Aorta (tissue), 5 donors: ENCODE results near the gene ZNF467. TPM values are rescaled to one million over a fixed set of nuclear protein-coding genes. Genes with fewer than 3 reads are reported as not detected.

Source experiments
- ATAC-seq: fragments of 200-7000 bp; cut with Tn5 transposase; one replicate; pipeline ENCODE4 v1.9.1; 2022; ENCODE audit warnings: moderate library complexity; ENCODE audit not compliant: low FRiP score
- DNase-seq, 2 donors: peaks; one replicate each; pipeline ENCODE4 v3.0.0-alpha.2; 2020
- H3K27ac ChIP-seq, 2 donors: one replicate each; pipeline ENCODE4 v1.5.1; 2013; ENCODE audit warnings: low read length in 2 of 2, mild to moderate bottlenecking in 2 of 2, moderate library complexity in 2 of 2, control low read depth in 1 of 2, inconsistent platforms in 1 of 2, low read depth in 1 of 2
- H3K27me3 ChIP-seq, 2 donors: one replicate each; pipeline ENCODE4 v1.6.1; 2013; ENCODE audit warnings: control low read depth in 1 of 2, low read length in 1 of 2, mild to moderate bottlenecking in 1 of 2, moderate library complexity in 1 of 2; ENCODE audit not compliant: insufficient read depth in 2 of 2, control insufficient read depth in 1 of 2
- H3K36me3 ChIP-seq, 2 donors: one replicate each; pipeline ENCODE4 v1.6.1; 2013; ENCODE audit warnings: control low read depth in 1 of 2, low read length in 1 of 2, mild to moderate bottlenecking in 1 of 2; ENCODE audit not compliant: insufficient read depth in 2 of 2, control insufficient read depth in 1 of 2
- H3K4me1 ChIP-seq, 2 donors: one replicate each; pipeline ENCODE4 v1.6.1; 2013; ENCODE audit warnings: low read length in 2 of 2, control low read depth in 1 of 2, mild to moderate bottlenecking in 1 of 2, moderate library complexity in 1 of 2; ENCODE audit not compliant: insufficient read depth in 2 of 2, control insufficient read depth in 1 of 2
- H3K4me3 ChIP-seq, 2 donors: one replicate each; pipeline ENCODE4 v1.5.1; 2013; ENCODE audit warnings: low read length in 2 of 2, control low read depth in 1 of 2, mild to moderate bottlenecking in 1 of 2
- H3K9me3 ChIP-seq: one replicate; pipeline ENCODE4 v1.6.1; 2013; ENCODE audit warnings: mild to moderate bottlenecking, low read length; ENCODE audit not compliant: control insufficient read depth
- WGBS, 2 donors: extraction: QIAGEN DNeasy Blood & Tissue Kit; methylation state at CpG; one replicate each; pipeline ENCODE4 v1.1.7; 2013; 5-methylcytosine and 5-hydroxymethylcytosine counted together
- intact Hi-C, 2 donors: fragments of 100-400 bp; cut with DNase I; formaldehyde crosslinking; loops; one replicate each; pipeline versions ENCODE4 v1.14.2 to v1.15.0; 2022
- polyA plus RNA-seq, 2 donors: library from polyadenylated mRNA; stranded (reverse); fragments of 200-250 nt; gene quantifications; one replicate each; pipeline ENCODE4 v1.2.3, GENCODE V29; 2013
- total RNA-seq, 2 donors: library from RNA; stranded (reverse); fragmentation: NEBNext Ultra II Directional; extraction: Animal tissue kit (Norgen Biotek cat#: 25700); gene quantifications; one replicate each; pipeline ENCODE4 v1.2.1, GENCODE V29; 2021
- donor health status: healthy with polysubstance abuse.
- donor health status: Bipolar disorder and iron deficiency.
- donor health status: DM: no; HTN: no; CAD: no.
- donor health status: DM: no; HTN: no; CAD: no.
- donor health status: DM: yes; HTN: yes; CAD: no.

ZNF467 gene
- total and polyA plus RNA-seq, 4 donors, result 2.1 to 18.5 (median 9.5) TPM

DNA sequence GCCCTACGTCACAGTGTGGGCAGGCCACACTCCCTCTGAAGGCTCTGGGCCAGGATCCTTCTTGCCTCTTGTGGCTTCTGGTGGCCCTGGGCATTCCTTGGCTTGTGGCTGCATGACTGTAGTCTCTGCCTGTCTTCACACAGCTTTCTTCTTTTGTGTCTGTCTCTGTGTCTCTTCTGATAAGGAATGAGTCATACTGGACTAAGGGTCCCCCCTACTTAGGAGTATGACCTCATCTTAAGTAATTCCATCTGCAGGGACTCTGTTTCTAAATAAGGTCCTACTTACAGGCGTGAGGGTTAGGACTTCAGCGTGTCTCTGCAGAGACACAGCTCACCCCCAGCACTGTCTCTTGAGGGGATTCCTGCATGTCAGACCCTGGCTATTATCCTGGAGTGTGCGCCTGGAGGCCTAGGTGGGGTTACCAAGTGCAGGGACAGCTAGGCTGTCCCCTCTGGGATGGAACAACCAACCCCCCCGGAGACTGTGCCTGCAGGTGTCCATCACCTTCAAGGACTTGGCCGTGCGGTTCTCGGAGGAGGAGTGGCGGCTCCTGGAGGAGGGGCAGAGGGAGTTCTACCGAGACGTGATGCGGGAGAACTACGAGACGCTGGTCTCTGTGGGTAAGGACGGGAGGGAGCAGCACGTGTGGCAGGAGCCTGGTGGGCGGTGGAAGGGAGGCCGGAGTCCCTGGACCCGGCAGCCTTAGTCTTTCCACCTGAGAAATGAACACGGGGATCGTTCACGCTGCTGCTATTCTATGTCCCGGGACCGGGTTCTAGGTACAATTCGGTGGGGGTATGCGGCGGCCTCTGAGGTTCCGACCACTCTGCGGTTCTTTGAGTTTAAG is 54.1 kb downstream of the ZNF467 start:
- peaks cover 0 to 8% of the 10 kb centered on the region in 2 donors for H3K36me3 ChIP-seq
- no peak overlapping the region for H3K4me3 ChIP-seq
- no peaks in the 10 kb centered on the region for H3K9me3 ChIP-seq
- DNase-seq, result no peak
- H3K4me1 ChIP-seq, result no peaks in the 10 kb centered on the region
- no peak for ATAC-seq
- H3K27me3 ChIP-seq, result no peaks in the 10 kb centered on the region
- no peak overlapping the region for H3K27ac ChIP-seq
- WGBS, 2 donors, result 87% methylated on average over 29 of the region's 29 CpGs
- intact Hi-C loops, result loop anchor here (5.0 to 10.0 kb wide), 3 partner anchors 53 to 116 kb away; partner anchors contain the start of genes ZNF467 (in 1 of the 2) and ZNF862 (in 1 of the 2)

- DNase-seq, result no peak
- H3K4me1 ChIP-seq, result no peaks in the 10 kb centered on the region
- intact Hi-C loops, result loop anchor here (5.0 to 10.0 kb wide), 3 partner anchors 54 to 116 kb away; partner anchors contain the start of genes ZNF467 (in 1 of the 2) and ZNF862 (in 1 of the 2)
Observed at GRCh38 chr7:149718730-149719049, 54.7 kb downstream of the ZNF467 start.

DNA sequence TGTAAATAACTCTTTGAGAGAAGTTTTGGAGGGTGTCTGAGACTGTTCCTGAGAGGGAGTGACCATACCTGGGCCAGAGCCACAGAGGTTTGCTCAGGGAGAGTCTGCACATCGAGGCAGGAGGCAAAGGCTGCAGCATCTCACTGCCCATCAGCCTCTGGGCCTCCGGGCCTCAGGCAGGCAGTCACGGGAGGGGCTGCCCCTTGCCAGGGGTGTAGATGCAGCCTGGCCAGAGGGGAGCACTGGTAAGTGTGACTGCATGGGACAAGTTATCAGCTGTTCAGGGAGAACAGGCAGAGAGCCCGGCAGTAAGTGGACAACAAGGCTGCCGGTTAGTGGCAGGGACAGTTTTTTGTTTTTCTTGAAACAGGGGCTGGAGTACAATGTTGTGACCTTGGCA is 55.9 kb downstream of the ZNF467 start:
- ATAC-seq (no peak), DNase-seq (no peak)
- H3K4me3 ChIP-seq, result no peak overlapping the region
- WGBS, 2 donors, result 72 to 73% methylated on average over 5 of the region's 5 CpGs
- no peak overlapping the region for H3K27ac ChIP-seq
- peaks cover 0 to 8% of the 10 kb centered on the region in 2 donors for H3K36me3 ChIP-seq
- H3K27me3 ChIP-seq, result no peaks in the 10 kb centered on the region
- intact Hi-C loops, result loop anchor here (5.0 to 10.0 kb wide), 3 partner anchors 55 to 117 kb away; partner anchors contain the start of genes ZNF467 (in 1 of the 2) and ZNF862 (in 1 of the 2)
- no peaks in the 10 kb centered on the region for H3K9me3 ChIP-seq
- H3K4me1 ChIP-seq, result no peaks in the 10 kb centered on the region

More at GRCh38 chr7:149718730-149719049, 54.7 kb downstream of the ZNF467 start:
- 93 to 97% methylated on average over 6 of the region's 6 CpGs for WGBS, 2 donors
- Histone ChIP-seq H3K27ac (no peak overlapping the region), H3K27me3 (no peaks in the 10 kb centered on the region), H3K9me3 (no peaks in the 10 kb centered on the region), H3K4me3 (no peak overlapping the region), H3K36me3 (peaks cover 0 to 8% of the 10 kb centered on the region in 2 donors)
- ATAC-seq, result no peak

DNA sequence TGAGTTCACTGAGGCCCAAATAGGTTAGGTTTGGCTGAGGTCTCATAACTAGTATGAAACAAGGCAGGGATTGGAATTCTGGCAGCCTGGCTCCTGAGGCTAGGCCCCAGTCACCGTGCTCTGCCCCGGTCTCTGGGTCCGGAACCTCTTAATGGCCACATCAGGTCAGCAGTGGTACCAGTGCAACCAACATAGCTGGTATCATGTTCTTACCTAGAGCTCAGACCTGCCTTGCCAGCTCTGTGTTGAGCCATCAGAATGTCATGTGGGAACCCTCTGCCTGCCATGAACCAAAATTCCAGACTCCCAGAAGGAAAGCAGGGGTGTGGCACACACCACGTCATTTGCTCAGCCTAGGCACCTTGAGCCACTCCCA is 56.5 kb downstream of the ZNF467 start:
- Histone ChIP-seq H3K27ac (no peak overlapping the region), H3K4me1 (no peaks in the 10 kb centered on the region), H3K4me3 (no peak overlapping the region), H3K36me3 (peaks cover 0 to 8% of the 10 kb centered on the region in 2 donors), H3K9me3 (no peaks in the 10 kb centered on the region), H3K27me3 (no peaks in the 10 kb centered on the region)
- no peak for DNase-seq
- WGBS, 2 donors, result 86 to 89% methylated on average over 4 of the region's 4 CpGs
- intact Hi-C loops, result loop anchor here (5.0 to 10.0 kb wide), 3 partner anchors 55 to 118 kb away; partner anchors contain the start of genes ZNF467 (in 1 of the 2) and ZNF862 (in 1 of the 2)
- no peak for ATAC-seq

DNA sequence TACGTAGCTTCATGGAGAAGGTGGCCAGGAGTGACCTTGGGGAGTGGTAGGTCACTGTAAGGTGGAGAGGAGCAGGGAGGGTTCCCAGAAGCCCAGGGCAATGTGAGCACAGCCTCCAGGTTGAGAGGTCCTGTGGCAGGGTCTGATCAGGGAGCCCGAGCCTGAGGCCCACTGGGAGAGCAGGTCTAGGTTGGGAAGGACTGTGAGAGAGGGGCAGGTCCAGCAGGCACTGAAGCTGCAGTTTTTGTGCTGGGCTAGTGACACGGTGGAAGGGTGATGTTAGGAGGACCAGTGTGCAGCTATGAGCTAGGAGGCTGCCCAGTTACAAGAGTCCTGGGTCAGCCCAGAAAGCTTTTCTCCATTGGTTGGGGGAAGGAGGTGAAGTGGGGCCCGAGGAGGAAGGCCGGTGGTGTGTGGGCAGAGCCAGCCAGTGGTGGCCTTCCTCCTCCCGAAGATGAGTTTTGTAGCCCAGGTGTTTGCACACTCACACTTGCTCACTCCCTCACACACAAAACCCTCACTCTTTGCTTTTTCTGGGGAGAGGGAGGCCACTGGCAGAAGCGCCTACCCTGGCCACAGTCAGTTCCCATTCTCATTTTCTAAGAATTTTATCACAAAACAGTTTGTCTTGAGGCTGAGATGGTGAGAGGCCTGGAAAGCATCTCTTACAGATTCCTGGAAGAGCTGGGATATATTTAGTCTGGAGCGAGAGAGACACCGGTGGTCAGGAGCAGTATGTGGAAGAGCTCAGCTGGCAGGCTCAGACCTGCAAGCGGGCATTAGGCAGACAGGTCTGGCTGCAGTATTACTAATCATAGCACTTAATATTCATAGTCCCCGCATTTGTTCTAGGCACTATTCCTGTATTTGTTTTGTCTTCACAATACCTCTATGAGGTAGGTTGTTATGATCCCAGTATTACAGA is 57.1 kb downstream of the ZNF467 start:
- Histone ChIP-seq H3K36me3 (peaks cover 0 to 6% of the 10 kb centered on the region in 2 donors), H3K9me3 (no peaks in the 10 kb centered on the region), H3K4me1 (no peaks in the 10 kb centered on the region), H3K27me3 (no peaks in the 10 kb centered on the region), H3K4me3 (no peak overlapping the region), H3K27ac (no peak overlapping the region)
- DNase-seq (no peak), ATAC-seq (no peak)
- 72 to 73% methylated on average over 11 of the region's 11 CpGs for WGBS, 2 donors
- intact Hi-C loops, result loop anchor here (5.0 to 10.0 kb wide), 3 partner anchors 56 to 119 kb away; partner anchors contain the start of genes ZNF467 (in 1 of the 2) and ZNF862 (in 1 of the 2)

- no peak overlapping the region for H3K27ac ChIP-seq
- DNase-seq, result no peak
- no peak for ATAC-seq
- H3K36me3 ChIP-seq, result no peaks in the 10 kb centered on the region
- intact Hi-C loops, result loop anchor here (5.0 to 10.0 kb wide), 3 partner anchors 57 to 119 kb away; partner anchors contain the start of genes ZNF467 (in 1 of the 2) and ZNF862 (in 1 of the 2)
- no peaks in the 10 kb centered on the region for H3K9me3 ChIP-seq
- WGBS, 2 donors, result 29 to 35% methylated on average over 8 of the region's 8 CpGs
- H3K27me3 ChIP-seq, result no peaks in the 10 kb centered on the region
- H3K4me3 ChIP-seq, result peak overlapping the region; percentile 53 to 59
- no peaks in the 10 kb centered on the region for H3K4me1 ChIP-seq
Observed at GRCh38 chr7:149715476-149715875, 57.9 kb downstream of the ZNF467 start.

GRCh38 chr7:149714910-149715471 is 58.4 kb downstream of the ZNF467 start:
- WGBS, 2 donors, result 1% methylated on average over 32 to 48 of the region's 48 CpGs
- peak overlapping the region in 1 of 2 donors; percentile 13 for H3K27ac ChIP-seq
- no peaks in the 10 kb centered on the region for H3K36me3 ChIP-seq
- DNase-seq, result peak in 1 of 2 donors; percentile 81
- peak overlapping the region; percentile 53 to 59 for H3K4me3 ChIP-seq
- intact Hi-C loops, result loop anchor here (1.0 to 10.0 kb wide), 4 partner anchors 57 to 120 kb away; partner anchors contain the start of genes ZNF467 (in 1 of the 2) and ZNF862 (in 1 of the 2)
- no peaks in the 10 kb centered on the region for H3K4me1 ChIP-seq
- H3K27me3 ChIP-seq, result no peaks in the 10 kb centered on the region
- H3K9me3 ChIP-seq, result no peaks in the 10 kb centered on the region
- ATAC-seq, result peak; percentile 6
